IMR-90 (cell line): Measurements from ENCODE around the gene CEP95. TPM values are rescaled to one million over a fixed set of nuclear protein-coding genes. Genes with fewer than 3 reads are reported as not detected.
A peak's percentile ranks its signal among the peaks of the same experiment; 100 is the strongest.

Experiments used
- ATAC-seq: fragments of 200-7000 bp; cut with Tn5 transposase; 2 replicates; pipeline ENCODE4 v1.9.1; 2020; ENCODE audit warnings: low read depth, mild to moderate bottlenecking, moderate library complexity
- BruUV-seq: library from RNA; stranded (reverse); fragments of 400-500 nt; replicated peaks from 2 replicates; lab custom pipeline; 2021; lab: Mats Ljungman, UMichigan
- CTCF ChIA-PET: fragments of 300-600 bp; formaldehyde crosslinking; extraction: SDS; loops from one replicate; lab custom pipeline; 2021; ENCODE audit warnings: antibody characterized with exemption; lab: Yijun Ruan, JAX
- POLR2A ChIA-PET: fragments of 300-600 bp; sonication (Branson Sonifier 250); formaldehyde crosslinking; loops from one replicate; lab custom pipeline; 2022; ENCODE audit warnings: antibody characterized with exemption; ENCODE audit not compliant: unreplicated experiment; lab: Charles Lee
- DNase-seq: peaks from one replicate; pipeline ENCODE4 v3.0.0; 2013
- H2AFZ ChIP-seq: replicated peaks from 2 replicates; pipeline ENCODE3; 2013; ENCODE audit warnings: low read length, mild to moderate bottlenecking; ENCODE audit not compliant: poor library complexity
- H2AK5ac ChIP-seq: 2 replicates; pipeline ENCODE4 v1.6.1; 2013; ENCODE audit warnings: low read depth, low read length, inconsistent platforms
- H2AK9ac ChIP-seq: replicated peaks from 2 replicates; pipeline ENCODE3; 2013; ENCODE audit warnings: mild to moderate bottlenecking, low read depth, low read length, moderate library complexity; ENCODE audit not compliant: poor library complexity
- H2BK120ac ChIP-seq: 2 replicates; pipeline ENCODE4 v1.6.1; 2013; ENCODE audit warnings: low read depth, low read length, inconsistent platforms
- H2BK15ac ChIP-seq: 3 replicates; pipeline ENCODE4 v1.6.1; 2013; ENCODE audit warnings: low read depth, low read length, inconsistent platforms
- H2BK20ac ChIP-seq: 2 replicates; pipeline ENCODE4 v1.6.1; 2013; ENCODE audit warnings: low read depth, mild to moderate bottlenecking, inconsistent platforms, low read length, moderate library complexity
- H2BK5ac ChIP-seq: 2 replicates; pipeline ENCODE4 v1.6.1; 2013; ENCODE audit warnings: mild to moderate bottlenecking, low read depth, low read length, inconsistent platforms; ENCODE audit not compliant: poor library complexity, severe bottlenecking
- H3K14ac ChIP-seq: replicated peaks from 2 replicates; pipeline ENCODE4 v1.6.1; 2013; ENCODE audit warnings: low read depth, low read length, inconsistent platforms
- H3K18ac ChIP-seq: 2 replicates; pipeline ENCODE4 v1.6.1; 2013; ENCODE audit warnings: low read depth, low read length, control low read depth
- H3K23ac ChIP-seq: 2 replicates; pipeline ENCODE4 v1.6.1; 2013; ENCODE audit warnings: low read depth, low read length, inconsistent platforms
- H3K27ac ChIP-seq: 2 replicates; pipeline ENCODE4 v1.5.1; 2013; ENCODE audit warnings: mild to moderate bottlenecking, control low read depth, low read length; ENCODE audit not compliant: insufficient read depth
- H3K27me3 ChIP-seq: 2 replicates; pipeline ENCODE4 v1.6.1; 2013; ENCODE audit warnings: low read length; ENCODE audit not compliant: control insufficient read depth, insufficient read depth
- H3K36me3 ChIP-seq: 2 replicates; pipeline ENCODE4 v1.6.1; 2013; ENCODE audit warnings: low read length, mixed read lengths; ENCODE audit not compliant: control insufficient read depth, insufficient read depth
- H3K4ac ChIP-seq: 2 replicates; pipeline ENCODE4 v1.6.1; 2013; ENCODE audit warnings: low read depth, low read length, inconsistent platforms
- H3K4me1 ChIP-seq: 2 replicates; pipeline ENCODE4 v1.6.1; 2013; ENCODE audit warnings: low read length, mixed read lengths; ENCODE audit not compliant: control insufficient read depth, insufficient read depth
- H3K4me2 ChIP-seq: 2 replicates; pipeline ENCODE4 v1.6.1; 2013; ENCODE audit warnings: low read depth, mild to moderate bottlenecking, control low read depth, low read length, moderate library complexity
- H3K4me3 ChIP-seq: 2 replicates; pipeline ENCODE4 v1.5.1; 2013; ENCODE audit warnings: low read depth, mild to moderate bottlenecking, control low read depth, low read length, moderate library complexity; ENCODE audit not compliant: insufficient read depth
- H3K56ac ChIP-seq: 2 replicates; pipeline ENCODE4 v1.6.1; 2013; ENCODE audit warnings: low read length, inconsistent platforms; ENCODE audit not compliant: insufficient read depth; ENCODE audit errors: extremely low read depth
- H3K79me1 ChIP-seq, 2 experiments: 2 replicates each; pipeline ENCODE4 v1.6.1; 2013; ENCODE audit warnings: low read length in 2 of 2, inconsistent platforms in 1 of 2, low read depth in 1 of 2
- H3K9ac ChIP-seq: 2 replicates; pipeline ENCODE4 v1.6.1; 2013; ENCODE audit warnings: low read depth, low read length, control low read depth
- H3K9me1 ChIP-seq: 2 replicates; pipeline ENCODE4 v1.6.1; 2013; ENCODE audit warnings: low read length, inconsistent platforms; ENCODE audit not compliant: insufficient read depth
- H3K9me3 ChIP-seq: 2 replicates; pipeline ENCODE4 v1.6.1; 2013; ENCODE audit warnings: low read length; ENCODE audit not compliant: control insufficient read depth, insufficient read depth
- H4K20me1 ChIP-seq: 2 replicates; pipeline ENCODE4 v1.6.1; 2013; ENCODE audit warnings: low read length, inconsistent platforms; ENCODE audit not compliant: insufficient read depth
- H4K5ac ChIP-seq: 2 replicates; pipeline ENCODE4 v1.6.1; 2013; ENCODE audit warnings: mild to moderate bottlenecking, low read depth, low read length, control low read depth
- H4K8ac ChIP-seq, 2 experiments: 2 replicates each; pipeline ENCODE4 v1.6.1; 2013; ENCODE audit warnings: low read depth in 2 of 2, low read length in 2 of 2, control low read depth in 1 of 2, inconsistent platforms in 1 of 2
- H4K91ac ChIP-seq: 2 replicates; pipeline ENCODE4 v1.6.1; 2013; ENCODE audit warnings: low read depth, low read length, inconsistent platforms; ENCODE audit not compliant: insufficient read depth
- CEBPB ChIP-seq: IDR thresholded peaks from 2 replicates; pipeline ENCODE4 v1.6.1; 2012; ENCODE audit warnings: low read depth, low read length, improper control_type of control experiment
- SMC3 ChIP-seq: fragments of 150-350 bp; IDR thresholded peaks from 2 replicates; pipeline ENCODE4 v1.6.1; 2016; ENCODE audit warnings: low read depth, mild to moderate bottlenecking, antibody characterized with exemption, low read length, moderate library complexity
- WGBS, 2 experiments: methylation state at CpG; one replicate each; pipeline versions ENCODE4 v1.1.5 to v1.1.7; 2013; ENCODE audit warnings: missing lambda C conversion rate in 2 of 2; ENCODE audit not compliant: insufficient read length in 1 of 2; ENCODE audit errors: extremely low coverage in 2 of 2; 5-methylcytosine and 5-hydroxymethylcytosine counted together
- dilution Hi-C: fragments of 300-500 bp; cut with HindIII; formaldehyde crosslinking; loops from one replicate; pipeline ENCODE4 v1.14.3; 2018; ENCODE audit warnings: low sequenced_read_pairs; ENCODE audit not compliant: unreplicated experiment
- in situ Hi-C: fragments of 300-500 bp; cut with MboI; formaldehyde crosslinking; loops from 3 replicates; pipeline ENCODE4 v1.14.3; 2019; ENCODE audit warnings: low sequenced_read_pairs, inconsistent platforms, mixed read lengths
- intact Hi-C: fragments of 100-400 bp; cut with micrococcal nuclease; formaldehyde crosslinking; loops from 2 replicates; pipeline ENCODE4 v1.10.0; 2022
- polyA plus RNA-seq, 3 experiments: library from polyadenylated mRNA; depleted of rRNA; stranded (reverse); fragments of >200 nt; gene quantifications; 2 replicates each; pipeline ENCODE4 v1.2.3, GENCODE V29; 2012; ENCODE audit warnings: low replicate concordance in 1 of 3
- total RNA-seq: library from RNA; depleted of rRNA; stranded (reverse); fragments of >200 nt; gene quantifications from 2 replicates; pipeline ENCODE4 v1.2.3, GENCODE V29; 2012

Gene CEP95
- total and polyA plus RNA-seq, 2 of the 4 experiments (the other 2 are of a cell fraction): 6.1 to 13.6 TPM

GRCh38 chr17:64503341-64503740, 3.4 kb upstream of the CEP95 start:
- ATAC-seq (no peak), DNase-seq (no peak)
- Histone ChIP-seq H3K9ac (no peak overlapping the region), H4K91ac (no peak overlapping the region), H3K36me3 (peaks cover 50% of the 10 kb centered on the region), H3K4me2 (peak overlapping the region; percentile 26; the same call in 1 of the 2 replicates), H2AK5ac (no peak overlapping the region), H3K56ac (no peak overlapping the region), H4K20me1 (peaks cover 89% of the 10 kb centered on the region), H3K14ac (no peak overlapping the region), H3K27me3 (no peaks in the 10 kb centered on the region), H3K4ac (no peak overlapping the region), H2BK20ac (no peak overlapping the region), H3K4me1 (peaks cover 2% of the 10 kb centered on the region; the same call in 1 of the 2 replicates), H3K23ac (no peak overlapping the region), H3K27ac (no peak overlapping the region), H2AFZ (no peak overlapping the region), H2AK9ac (no peak overlapping the region), H2BK5ac (no peak overlapping the region), H3K9me3 (no peaks in the 10 kb centered on the region), H3K4me3 (no peak overlapping the region), H3K9me1 (peaks cover 3% of the 10 kb centered on the region; the same call in 1 of the 2 replicates), H3K18ac (no peak overlapping the region), H4K8ac (no peak overlapping the region), H2BK120ac (no peak overlapping the region), H3K79me1 (peaks cover 22 to 60% of the 10 kb centered on the region in 2 experiments), H4K5ac (no peak overlapping the region), H2BK15ac (no peak overlapping the region)
- TF ChIP-seq CEBPB (0 out of 2 replicates have a peak, but pooled peaks have one; percentile 4), SMC3 (no peak)
- dilution Hi-C loops: no loop called here
- in situ Hi-C loops: no loop called here
- intact Hi-C loops: no loop called here
- POLR2A ChIA-PET: no interaction called here
- TSS peak; percentile 30 for BruUV-seq
- CTCF ChIA-PET: interaction anchor here (1.0 to 1.5 kb wide), 2 partner anchors 12 to 199 kb away, joined by 4 to 7 read pairs; no protein-coding TSS in a partner anchor
- WGBS, 2 experiments: 93% methylated on average over 4 of the region's 5 CpGs; no CpG with 5 or more reads in 1 of the 2 experiments
